ENCODE results near the gene THSD7A.

DNA sequence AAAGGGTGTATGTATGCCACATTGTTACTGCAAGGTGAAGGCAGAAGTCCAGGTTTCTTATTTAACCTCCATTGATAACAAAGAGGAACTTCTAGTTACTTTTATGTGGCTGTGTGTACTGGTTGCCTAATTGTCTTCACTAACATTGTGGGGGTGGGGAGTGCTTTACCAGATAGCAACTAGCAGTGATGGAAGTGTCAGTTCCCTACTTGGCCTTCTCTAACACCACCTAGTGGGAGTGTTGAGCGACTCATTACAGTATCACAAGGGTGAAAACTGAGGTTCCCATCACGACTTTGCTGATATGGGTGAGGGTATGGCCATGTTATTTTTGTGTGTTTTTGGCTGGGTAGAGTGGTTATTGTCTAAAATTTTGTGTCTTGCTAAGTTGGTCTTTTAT lies 274.4 kb downstream of the THSD7A start:
- peak in 1 of 5 experiments; percentile 7 for TF ChIP-seq CTCF (IDR thresholded peaks at IDR 0.05)
- TF ChIP-seq POLR2A (IDR thresholded peaks at IDR 0.05), result no peak

Data from tibial nerve (tissue), 3 donors.